HG03060 (cell line): ENCODE data around the gene PAGR1.
"Not testable (repeated sequence)": the region's sequence is repeated elsewhere in the genome, so short reads cannot be mapped to it uniquely, and the experiment has no call there.

Experiments
- ATAC-seq: cut with Tn5 transposase; IDR thresholded peaks from one replicate; pipeline ENCODE4 v1.9.1; 2021; ENCODE audit warnings: low read depth, moderate number of reproducible peaks; ENCODE audit not compliant: unreplicated experiment

The PAGR1 gene

GRCh38 chr16:29811896-29812665, 3.9 kb upstream of the PAGR1 start, which contains the start of gene PRRT2:
Gene PRRT2 (plus strand): TSS chr16:29812193. CDS start chr16:29813055, 862 bp downstream.
- ATAC-seq = no peak

GRCh38 chr16:29812754-29813643, 3.0 kb upstream of the PAGR1 start:
- ATAC-seq = no peak

- no peak for ATAC-seq
Measured at GRCh38 chr16:29813644-29814562, 2.0 kb upstream of the PAGR1 start.

GRCh38 chr16:29814592-29814991, 1.4 kb upstream of the PAGR1 start:
- ATAC-seq = no peak

- no peak for ATAC-seq
Measured at GRCh38 chr16:29815032-29815721, 775 bp upstream of the PAGR1 start.

- ATAC-seq = no peak
Measured at GRCh38 chr16:29816694-29817441, 916 bp downstream of the PAGR1 start.

GRCh38 chr16:29818082-29818481, 2.1 kb downstream of the PAGR1 start:
- no peak for ATAC-seq

- no peak for ATAC-seq
Measured at GRCh38 chr16:29819506-29819905, 3.6 kb downstream of the PAGR1 start.

- no peak for ATAC-seq
Measured at GRCh38 chr16:29820271-29820701, 4.3 kb downstream of the PAGR1 start, which contains the start of gene MVP. Gene MVP (plus strand): TSS chr16:29820462. CDS start chr16:29830550, 10,088 bp downstream.

- no peak for ATAC-seq
Measured at GRCh38 chr16:29820730-29821642, 5.0 kb downstream of the PAGR1 start.

GRCh38 chr16:29821643-29822115, 5.7 kb downstream of the PAGR1 start:
- no peak for ATAC-seq

GRCh38 chr16:29824589-29825144, 8.7 kb downstream of the PAGR1 start:
- ATAC-seq = no peak

GRCh38 chr16:29825145-29826044, 9.4 kb downstream of the PAGR1 start:
- no peak for ATAC-seq

- ATAC-seq = no peak
Measured at GRCh38 chr16:29826342-29826695, 10.4 kb downstream of the PAGR1 start.

GRCh38 chr16:29830774-29831173, 14.8 kb downstream of the PAGR1 start:
- ATAC-seq = no peak

GRCh38 chr16:29831490-29831889, 15.5 kb downstream of the PAGR1 start:
- ATAC-seq = no peak

- not testable (repeated sequence) for ATAC-seq
Measured at GRCh38 chr16:29833219-29833618, 17.3 kb downstream of the PAGR1 start.
